Activated naive CD8-positive, alpha-beta T cell treated with anti-CD3 and anti-CD28 coated beads, Interleukin-2, amount 10 ng/mL, durations not matched to agents 7 days and 5 days (primary cell): ENCODE measurements around the gene FBXL12. TPM values are rescaled to one million over a fixed set of nuclear protein-coding genes. Genes with fewer than 3 reads are reported as not detected.
A peak's percentile ranks its signal among the peaks of the same experiment; 100 is the strongest.

Source experiments
- ATAC-seq: fragments of 150-1000 bp; cut with Tn5 transposase; one replicate; pipeline ENCODE4 v1.10.0; 2021; ENCODE audit warnings: low read depth, moderate library complexity
- POLR2A ChIA-PET: fragments of 350-600 bp; sonication (Branson Sonifier 250); formaldehyde crosslinking; loops from one replicate; lab custom pipeline; 2021; ENCODE audit warnings: antibody characterized with exemption; lab: Charles Lee
- DNase-seq: peaks from one replicate; pipeline ENCODE4 v3.0.0; 2021
- H3K27ac Mint-ChIP-seq: one replicate; pipeline ENCODE4 v1.8.0; 2022; ENCODE audit warnings: mild to moderate bottlenecking, mixed read lengths
- H3K27me3 Mint-ChIP-seq: one replicate; pipeline ENCODE4 v1.8.0; 2022; ENCODE audit warnings: mild to moderate bottlenecking, moderate library complexity, mixed read lengths
- H3K36me3 Mint-ChIP-seq: one replicate; pipeline ENCODE4 v1.8.0; 2021; ENCODE audit warnings: mild to moderate bottlenecking, mixed read lengths
- H3K4me1 Mint-ChIP-seq: one replicate; pipeline ENCODE4 v1.8.0; 2021; ENCODE audit warnings: mixed read lengths
- H3K4me3 Mint-ChIP-seq: one replicate; pipeline ENCODE4 v1.8.0; 2022; ENCODE audit warnings: mild to moderate bottlenecking, moderate library complexity, mixed read lengths
- H3K9me3 Mint-ChIP-seq: one replicate; pipeline ENCODE4 v1.8.0; 2021; ENCODE audit warnings: mixed read lengths
- total RNA-seq, 2 experiments: library from RNA; stranded (reverse); gene quantifications; one replicate each; pipeline ENCODE4 v1.2.3, GENCODE V29; 2021

Gene FBXL12
- 10 to 100 TPM; 33.9 to 37.0 TPM for total RNA-seq

GRCh38 chr19:9818734-9819595, at the start of gene FBXL12:
Gene FBXL12, minus strand, starts transcription at chr19:9819079. Its CDS starts 266 bp downstream, at chr19:9818813.
- Mint-ChIP-seq H3K9me3 (peaks cover 12% of the 10 kb centered on the region), H3K27me3 (no peaks in the 10 kb centered on the region), H3K4me3 (peak within 1 kb of the TSS; percentile 90), H3K36me3 (peaks cover 27% of the 10 kb centered on the region), H3K27ac (peak within 1 kb of the TSS; percentile 96), H3K4me1 (peaks cover 23% of the 10 kb centered on the region)
- ATAC-seq (peak; percentile 87), DNase-seq (peak; percentile 100)
- POLR2A ChIA-PET = interaction anchor here (0.6 to 2.0 kb wide), 9 partner anchors 9 to 413 kb away, joined by 3 to 21 read pairs (median 4); partner anchors contain the start of genes UBL5, ZNF561 and ZNF846

GRCh38 chr19:9865732-9866501, 47.0 kb upstream of the FBXL12 start:
- Mint-ChIP-seq H3K4me3 (peak overlapping the region; percentile 77), H3K27me3 (no peaks in the 10 kb centered on the region), H3K4me1 (peaks cover 49% of the 10 kb centered on the region), H3K9me3 (no peaks in the 10 kb centered on the region), H3K36me3 (peaks cover 15% of the 10 kb centered on the region), H3K27ac (peak overlapping the region; percentile 84)
- POLR2A ChIA-PET = interaction anchor here (0.7 to 2.6 kb wide), 4 partner anchors 8 to 56 kb away, joined by 3 to 10 read pairs (median 4); no protein-coding TSS in a partner anchor
- peak; percentile 77 for ATAC-seq
- DNase-seq = no peak

- peak overlapping the region; percentile 99 for H3K4me3 Mint-ChIP-seq
- no peaks in the 10 kb centered on the region for H3K27me3 Mint-ChIP-seq
- no peaks in the 10 kb centered on the region for H3K9me3 Mint-ChIP-seq
- H3K27ac Mint-ChIP-seq = peak overlapping the region; percentile 99
- POLR2A ChIA-PET = interaction anchor here (0.9 to 2.5 kb wide), 5 partner anchors 28 to 242 kb away, joined by 3 to 16 read pairs (median 5); partner anchors contain the start of genes PIN1, UBL5, ZNF561 and ZNF846
- DNase-seq (peak; percentile 44), ATAC-seq (peak; percentile 34)
- H3K4me1 Mint-ChIP-seq = peaks cover 63% of the 10 kb centered on the region
- peaks cover 11% of the 10 kb centered on the region for H3K36me3 Mint-ChIP-seq
Measured at GRCh38 chr19:9863759-9864158, 44.9 kb upstream of the FBXL12 start.

GRCh38 chr19:9862938-9863337, 44.1 kb upstream of the FBXL12 start:
- H3K4me1 Mint-ChIP-seq = peaks cover 70% of the 10 kb centered on the region
- H3K27me3 Mint-ChIP-seq = no peaks in the 10 kb centered on the region
- ATAC-seq (peak; percentile 63), DNase-seq (peak; percentile 63)
- POLR2A ChIA-PET = interaction anchor here (0.7 to 2.5 kb wide), 6 partner anchors 19 to 54 kb away, joined by 3 to 16 read pairs (median 4); partner anchors contain the start of genes PIN1 and UBL5
- H3K4me3 Mint-ChIP-seq = peak overlapping the region; percentile 99
- H3K9me3 Mint-ChIP-seq = no peaks in the 10 kb centered on the region
- H3K27ac Mint-ChIP-seq = peak overlapping the region; percentile 99
- peaks cover 11% of the 10 kb centered on the region for H3K36me3 Mint-ChIP-seq

GRCh38 chr19:9861503-9861902, 42.6 kb upstream of the FBXL12 start:
- POLR2A ChIA-PET = interaction anchor here (0.7 to 5.2 kb wide), 3 partner anchors 11 to 1803 kb away, joined by 3 to 26 read pairs (median 5); partner anchors contain the start of gene UBL5
- no peak for DNase-seq
- Mint-ChIP-seq H3K4me1 (peaks cover 76% of the 10 kb centered on the region), H3K9me3 (no peaks in the 10 kb centered on the region), H3K27ac (peak overlapping the region; percentile 99), H3K4me3 (peak overlapping the region; percentile 65), H3K36me3 (peaks cover 14% of the 10 kb centered on the region), H3K27me3 (no peaks in the 10 kb centered on the region)
- ATAC-seq = no peak

GRCh38 chr19:9860407-9860806, 41.5 kb upstream of the FBXL12 start:
- Mint-ChIP-seq H3K4me1 (peaks cover 68% of the 10 kb centered on the region), H3K36me3 (peaks cover 14% of the 10 kb centered on the region), H3K27ac (peak overlapping the region; percentile 15), H3K9me3 (no peaks in the 10 kb centered on the region), H3K4me3 (no peak overlapping the region), H3K27me3 (no peaks in the 10 kb centered on the region)
- ATAC-seq (no peak), DNase-seq (no peak)
- POLR2A ChIA-PET = interaction anchor here (0.6 to 5.2 kb wide), 2 partner anchors 33 to 1162 kb away, joined by 4 to 26 read pairs; partner anchors contain the start of genes ACTL9 and UBL5

- ATAC-seq = no peak
- no peak for DNase-seq
- Mint-ChIP-seq H3K36me3 (peaks cover 19% of the 10 kb centered on the region), H3K9me3 (no peaks in the 10 kb centered on the region), H3K4me1 (peaks cover 56% of the 10 kb centered on the region), H3K27me3 (no peaks in the 10 kb centered on the region), H3K4me3 (peak overlapping the region; percentile 98), H3K27ac (peak overlapping the region; percentile 100)
- POLR2A ChIA-PET = interaction anchor here (0.8 to 5.2 kb wide), 5 partner anchors 8 to 329 kb away, joined by 3 to 26 read pairs (median 3); partner anchors contain the start of genes FBXL12 and UBL5
Measured at GRCh38 chr19:9858766-9859165, 39.9 kb upstream of the FBXL12 start.

- DNase-seq = peak; percentile 49
- Mint-ChIP-seq H3K9me3 (no peaks in the 10 kb centered on the region), H3K4me3 (peak overlapping the region; percentile 98), H3K36me3 (peaks cover 19% of the 10 kb centered on the region), H3K27ac (peak overlapping the region; percentile 100), H3K4me1 (peaks cover 51% of the 10 kb centered on the region), H3K27me3 (no peaks in the 10 kb centered on the region)
- ATAC-seq = peak; percentile 63
- POLR2A ChIA-PET = interaction anchor here (0.6 to 5.2 kb wide), 10 partner anchors 9 to 330 kb away, joined by 3 to 26 read pairs (median 4); partner anchors contain the start of genes FBXL12, PIN1 and UBL5
Measured at GRCh38 chr19:9857920-9858746, 39.3 kb upstream of the FBXL12 start.

GRCh38 chr19:9857076-9857721, 38.3 kb upstream of the FBXL12 start:
- ATAC-seq (no peak), DNase-seq (no peak)
- POLR2A ChIA-PET = interaction anchor here (1.0 to 5.2 kb wide), 5 partner anchors 10 to 30 kb away, joined by 3 to 26 read pairs (median 6); partner anchors contain the start of gene UBL5
- Mint-ChIP-seq H3K27me3 (no peaks in the 10 kb centered on the region), H3K9me3 (no peaks in the 10 kb centered on the region), H3K27ac (peak overlapping the region; percentile 100), H3K36me3 (peaks cover 19% of the 10 kb centered on the region), H3K4me1 (peaks cover 46% of the 10 kb centered on the region), H3K4me3 (peak overlapping the region; percentile 98)

- Mint-ChIP-seq H3K27ac (peak overlapping the region; percentile 79), H3K9me3 (no peaks in the 10 kb centered on the region), H3K36me3 (peaks cover 19% of the 10 kb centered on the region), H3K4me3 (peak overlapping the region; percentile 98), H3K4me1 (peaks cover 40% of the 10 kb centered on the region), H3K27me3 (no peaks in the 10 kb centered on the region)
- POLR2A ChIA-PET = interaction anchor here (2.0 to 5.2 kb wide), 2 partner anchors 10 to 29 kb away, joined by 10 to 26 read pairs; partner anchors contain the start of gene UBL5
- DNase-seq (no peak), ATAC-seq (no peak)
Measured at GRCh38 chr19:9856609-9857008, 37.7 kb upstream of the FBXL12 start.

GRCh38 chr19:9854282-9854846, 35.5 kb upstream of the FBXL12 start:
- Mint-ChIP-seq H3K27ac (no peak overlapping the region), H3K36me3 (peaks cover 19% of the 10 kb centered on the region), H3K4me3 (no peak overlapping the region), H3K27me3 (no peaks in the 10 kb centered on the region), H3K9me3 (no peaks in the 10 kb centered on the region), H3K4me1 (peaks cover 25% of the 10 kb centered on the region)
- ATAC-seq (no peak), DNase-seq (no peak)
- POLR2A ChIA-PET = no interaction called here
